Fibroblast of pulmonary artery (primary cell): ENCODE measurements around the gene GRIK4.
A peak's percentile ranks its signal among the peaks of the same experiment; 100 is the strongest.

Experiments used
- DNase-seq: peaks from one replicate; pipeline ENCODE4 v3.0.0-alpha.2; 2010; ENCODE audit warnings: low read depth
- H3K4me3 ChIP-seq: replicated peaks from 2 replicates; pipeline ENCODE4 v1.5.1; 2011; ENCODE audit warnings: low read depth, mild to moderate bottlenecking, control low read depth, low read length, moderate library complexity
- TF ChIP-seq, protein P1 (sequence below): IDR thresholded peaks from 2 replicates; pipeline ENCODE4 v1.5.1; 2011; ENCODE audit warnings: mild to moderate bottlenecking, control low read depth, low read length, inconsistent platforms; ENCODE audit errors: missing control alignments

GRIK4 gene

GRCh38 chr11:120810251-120810650, 298.7 kb downstream of the GRIK4 start:
- no peak overlapping the region for H3K4me3 ChIP-seq
- DNase-seq: peak; percentile 23
- TF ChIP-seq, protein P1, sequence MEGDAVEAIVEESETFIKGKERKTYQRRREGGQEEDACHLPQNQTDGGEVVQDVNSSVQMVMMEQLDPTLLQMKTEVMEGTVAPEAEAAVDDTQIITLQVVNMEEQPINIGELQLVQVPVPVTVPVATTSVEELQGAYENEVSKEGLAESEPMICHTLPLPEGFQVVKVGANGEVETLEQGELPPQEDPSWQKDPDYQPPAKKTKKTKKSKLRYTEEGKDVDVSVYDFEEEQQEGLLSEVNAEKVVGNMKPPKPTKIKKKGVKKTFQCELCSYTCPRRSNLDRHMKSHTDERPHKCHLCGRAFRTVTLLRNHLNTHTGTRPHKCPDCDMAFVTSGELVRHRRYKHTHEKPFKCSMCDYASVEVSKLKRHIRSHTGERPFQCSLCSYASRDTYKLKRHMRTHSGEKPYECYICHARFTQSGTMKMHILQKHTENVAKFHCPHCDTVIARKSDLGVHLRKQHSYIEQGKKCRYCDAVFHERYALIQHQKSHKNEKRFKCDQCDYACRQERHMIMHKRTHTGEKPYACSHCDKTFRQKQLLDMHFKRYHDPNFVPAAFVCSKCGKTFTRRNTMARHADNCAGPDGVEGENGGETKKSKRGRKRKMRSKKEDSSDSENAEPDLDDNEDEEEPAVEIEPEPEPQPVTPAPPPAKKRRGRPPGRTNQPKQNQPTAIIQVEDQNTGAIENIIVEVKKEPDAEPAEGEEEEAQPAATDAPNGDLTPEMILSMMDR: no peak

DNA sequence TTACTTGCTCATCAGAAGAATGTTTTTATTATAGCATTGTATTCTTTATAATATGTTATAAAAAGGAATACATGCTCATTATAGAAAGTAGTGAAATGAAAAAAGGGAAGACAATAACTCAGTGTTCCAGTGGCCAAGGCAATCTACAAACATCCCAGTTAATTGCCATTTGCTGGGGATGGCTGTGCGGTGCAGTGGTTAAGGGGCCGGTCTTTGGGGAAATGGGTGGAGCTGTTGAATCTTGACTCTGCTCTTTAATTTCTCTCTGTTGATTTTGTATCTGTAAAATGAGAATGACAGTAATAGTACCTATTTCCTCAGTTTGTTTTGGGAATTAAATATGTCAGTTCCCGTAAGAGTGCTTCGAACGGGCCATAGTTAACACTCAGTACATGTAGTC, 299.7 kb downstream of the GRIK4 start:
- H3K4me3 ChIP-seq: no peak overlapping the region
- TF ChIP-seq, protein P1: no peak
- DNase-seq: no peak

GRCh38 chr11:120811731-120812130, 300.2 kb downstream of the GRIK4 start:
- no peak overlapping the region for H3K4me3 ChIP-seq

GRCh38 chr11:120814531-120815318, 303.2 kb downstream of the GRIK4 start:
- no peak for DNase-seq
- TF ChIP-seq, protein P1: no peak

More at GRCh38 chr11:120811731-120812130, 300.2 kb downstream of the GRIK4 start:
- no peak for DNase-seq
- TF ChIP-seq, protein P1: no peak

GRCh38 chr11:120815319-120816100, 304.0 kb downstream of the GRIK4 start:
- H3K4me3 ChIP-seq: no peak overlapping the region
- DNase-seq: no peak
- TF ChIP-seq, protein P1: no peak

More at GRCh38 chr11:120814531-120815318, 303.2 kb downstream of the GRIK4 start:
- H3K4me3 ChIP-seq: no peak overlapping the region

DNA sequence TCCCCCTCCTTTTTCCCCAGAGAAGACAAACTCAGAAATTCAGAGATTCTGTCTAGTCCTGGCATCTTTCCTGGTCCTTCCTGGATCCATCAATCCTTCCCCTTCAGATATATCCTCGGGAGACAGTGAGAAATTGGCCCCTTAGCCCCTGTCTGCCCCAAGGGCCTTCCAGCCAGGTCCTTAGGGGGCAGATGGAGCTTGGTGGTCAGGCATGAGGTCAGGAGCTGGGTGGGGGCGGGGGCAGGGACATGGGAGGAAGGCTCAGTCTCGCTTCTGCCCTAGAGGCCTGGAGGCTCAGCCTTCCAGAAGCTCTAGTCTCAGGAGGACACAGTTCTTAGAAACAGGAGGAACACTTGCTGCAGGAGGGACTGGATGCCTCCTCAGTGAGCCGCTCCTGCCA, 304.6 kb downstream of the GRIK4 start:
- TF ChIP-seq, protein P1: no peak
- DNase-seq: no peak
- H3K4me3 ChIP-seq: no peak overlapping the region
